Raji (cell line): ENCODE data around the gene FUT7.

Experiments used
- POLR2A ChIP-seq: IDR thresholded peaks from 2 replicates; pipeline ENCODE4 v1.6.1; 2011; ENCODE audit warnings: low read depth, low read length, control low read depth; ENCODE audit not compliant: insufficient read depth

The FUT7 gene

DNA sequence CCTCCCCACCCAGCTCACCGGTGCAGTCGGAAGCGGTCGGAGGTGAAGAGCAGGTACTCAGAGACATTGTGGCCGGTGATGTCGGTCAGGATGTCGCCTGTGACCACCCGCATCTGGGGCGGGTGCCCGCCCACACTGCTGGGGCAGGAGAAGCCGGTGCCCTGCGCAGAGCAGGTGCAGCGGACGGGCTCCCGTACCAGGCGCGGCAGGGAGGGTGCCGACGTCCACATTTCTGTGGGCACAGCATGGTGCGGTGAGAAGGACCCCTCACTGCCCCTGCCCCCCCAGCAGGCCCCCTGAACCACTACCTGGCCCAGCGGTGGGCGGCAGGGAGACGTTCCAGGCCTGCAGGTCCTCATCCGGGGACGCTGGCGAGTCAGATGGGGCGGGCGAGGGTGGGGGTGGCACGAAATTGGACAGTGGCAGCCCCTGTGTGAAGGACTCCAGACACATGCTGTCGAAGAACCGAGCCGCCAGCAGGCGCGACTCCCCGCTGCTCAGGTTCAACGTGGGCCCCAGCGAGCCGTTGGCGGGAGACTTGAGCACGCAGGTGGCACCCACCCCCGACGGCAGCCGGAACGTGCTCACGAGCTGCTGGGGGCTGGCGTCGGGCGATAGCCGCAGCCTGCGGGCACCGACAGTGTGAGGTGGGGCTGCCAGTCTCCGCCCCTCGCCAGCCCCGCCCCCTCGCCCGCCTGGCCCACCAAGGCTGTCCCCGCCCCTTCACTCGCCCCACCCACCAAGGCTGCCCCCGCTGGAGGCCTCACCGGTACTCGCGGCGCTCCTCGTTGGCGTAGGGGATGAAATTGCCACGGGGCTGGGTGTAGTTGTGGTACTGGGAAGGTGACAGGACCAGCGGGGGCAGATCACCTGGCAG lies 19.0 kb downstream of the FUT7 start:
- TF ChIP-seq POLR2A: no peak

DNA sequence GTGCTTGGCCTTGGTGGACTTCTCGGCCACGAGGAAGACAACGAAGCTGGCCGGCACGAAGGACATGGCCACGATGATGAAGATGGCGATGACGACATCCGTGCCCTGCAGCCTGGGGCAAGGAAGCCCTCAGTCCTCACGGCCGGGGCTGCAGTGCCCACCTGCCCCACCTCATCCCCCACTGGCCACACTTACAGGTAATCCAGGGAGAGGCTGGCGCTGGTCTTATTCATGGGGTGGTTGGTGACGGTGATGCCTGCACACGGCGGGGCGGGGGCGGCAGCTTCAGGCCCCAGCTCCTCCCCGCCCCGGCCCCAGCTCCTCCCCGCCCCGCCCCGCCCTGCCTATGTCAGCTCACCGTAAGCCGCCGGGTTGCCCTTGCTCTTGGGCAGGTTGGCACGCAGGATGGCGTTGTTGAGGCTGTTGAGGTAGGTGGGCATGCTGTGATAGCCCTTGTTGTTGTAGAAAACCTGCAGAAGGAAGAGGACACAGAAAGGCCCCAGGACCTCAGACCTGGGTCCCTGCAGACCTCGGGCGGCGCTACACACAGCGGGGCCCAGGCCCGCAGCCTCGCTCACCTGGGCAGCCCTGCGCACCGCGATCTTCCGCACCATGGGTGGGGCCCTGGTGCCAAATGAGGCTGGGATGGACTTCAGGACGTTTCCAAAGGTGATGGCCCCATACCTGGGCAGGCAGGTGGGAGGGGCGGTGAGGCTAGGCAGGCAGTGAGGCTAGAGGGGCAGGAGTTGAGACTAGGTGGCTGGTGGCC lies 19.8 kb downstream of the FUT7 start:
- no peak for TF ChIP-seq POLR2A

DNA sequence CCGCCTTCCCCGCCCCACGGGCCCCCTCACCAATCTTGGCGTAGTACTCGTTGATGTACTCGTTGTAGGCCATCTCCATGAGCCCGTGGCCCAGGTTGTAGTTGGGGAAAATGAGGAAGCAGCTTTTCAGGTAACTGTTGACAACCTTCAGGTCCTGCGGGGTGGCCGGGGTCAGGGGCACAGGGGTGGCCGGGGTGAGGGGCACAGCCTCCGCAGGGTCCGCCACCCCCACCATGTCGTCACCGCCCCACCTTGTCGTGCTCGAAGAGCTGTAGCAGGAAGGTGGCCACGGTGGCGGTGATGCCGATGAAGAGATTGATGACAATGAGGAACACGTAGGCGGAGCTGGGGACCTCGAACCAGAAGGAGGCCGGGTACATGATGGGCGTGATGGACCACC lies 20.7 kb downstream of the FUT7 start:
- TF ChIP-seq POLR2A: no peak

DNA sequence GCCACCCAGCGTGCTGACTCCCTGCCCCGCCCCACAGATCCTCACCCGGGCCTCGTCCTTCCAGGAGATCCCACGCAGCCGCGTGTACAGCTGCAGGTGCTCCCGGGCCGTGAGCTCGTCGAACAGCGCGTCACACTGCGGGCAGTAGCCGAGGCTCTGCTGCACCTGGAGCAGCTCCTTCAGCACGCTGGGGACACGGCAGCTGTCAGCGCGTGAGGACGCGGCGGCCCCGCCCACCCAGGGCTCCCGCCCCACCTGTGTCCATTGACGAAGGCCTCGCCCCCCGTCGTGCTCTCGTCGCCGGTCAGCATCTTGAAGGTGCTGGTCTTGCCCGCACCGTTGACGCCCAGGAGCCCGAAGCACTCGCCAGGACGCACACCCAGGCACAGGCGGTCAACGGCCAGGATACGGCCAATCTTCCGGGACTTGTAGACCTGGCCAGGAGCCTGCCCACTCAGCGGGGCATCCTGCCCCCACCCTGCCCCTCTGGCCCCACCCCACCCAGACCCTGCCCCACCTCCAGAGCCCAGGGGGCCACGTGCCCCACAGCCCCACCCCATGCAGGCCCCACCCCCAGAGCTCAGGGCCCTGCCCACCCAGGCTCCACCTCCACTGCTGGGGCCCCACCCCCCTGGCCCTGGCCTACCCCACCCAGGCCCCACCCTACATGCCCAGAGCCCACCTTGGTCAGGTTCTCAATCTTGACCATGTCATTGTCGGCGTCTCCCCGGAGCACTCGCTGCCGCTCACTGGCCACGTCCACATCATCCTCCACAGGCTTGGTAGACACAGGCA lies 21.8 kb downstream of the FUT7 start:
- no peak for TF ChIP-seq POLR2A

DNA sequence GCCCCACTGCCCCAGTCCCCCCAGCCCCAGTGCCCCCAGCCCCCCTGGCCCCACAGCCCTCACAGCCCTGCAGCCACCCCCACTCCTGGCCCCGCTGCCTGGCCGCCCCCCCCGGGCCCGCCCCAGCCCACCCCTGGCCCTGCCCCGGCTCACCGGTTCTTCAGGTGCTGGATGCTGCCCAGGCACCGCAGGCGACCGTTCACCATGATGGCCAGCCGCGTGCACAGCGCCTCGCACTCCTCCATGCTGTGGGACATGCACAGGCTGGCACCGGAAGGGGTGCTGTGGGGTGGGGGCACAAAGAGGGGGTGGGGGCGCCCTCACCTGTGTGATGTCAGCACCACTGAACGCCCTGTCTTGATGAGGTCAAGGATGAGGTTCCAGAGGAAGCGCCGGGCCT lies 22.7 kb downstream of the FUT7 start:
- TF ChIP-seq POLR2A: no peak

DNA sequence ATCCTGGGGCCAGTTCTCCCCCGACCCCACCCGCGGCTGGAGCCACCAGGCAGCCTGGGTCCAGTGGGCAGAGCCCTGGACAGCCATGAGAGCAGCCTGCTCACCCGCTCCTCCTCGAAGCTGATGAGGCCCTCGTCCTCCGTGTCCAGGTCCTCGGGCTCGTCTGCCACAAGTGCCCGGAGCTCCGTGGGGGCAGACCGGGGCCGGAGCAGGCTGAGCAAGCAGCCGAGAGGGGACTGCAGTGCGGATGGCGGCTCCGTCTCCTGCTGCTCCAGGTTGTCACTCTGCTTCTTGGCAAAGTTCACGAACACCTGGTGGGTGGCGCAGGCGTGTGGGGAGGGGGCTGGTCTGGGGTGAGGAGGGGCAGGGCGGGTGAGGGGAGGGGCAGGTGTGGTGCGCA lies 23.6 kb downstream of the FUT7 start:
- no peak for TF ChIP-seq POLR2A

DNA sequence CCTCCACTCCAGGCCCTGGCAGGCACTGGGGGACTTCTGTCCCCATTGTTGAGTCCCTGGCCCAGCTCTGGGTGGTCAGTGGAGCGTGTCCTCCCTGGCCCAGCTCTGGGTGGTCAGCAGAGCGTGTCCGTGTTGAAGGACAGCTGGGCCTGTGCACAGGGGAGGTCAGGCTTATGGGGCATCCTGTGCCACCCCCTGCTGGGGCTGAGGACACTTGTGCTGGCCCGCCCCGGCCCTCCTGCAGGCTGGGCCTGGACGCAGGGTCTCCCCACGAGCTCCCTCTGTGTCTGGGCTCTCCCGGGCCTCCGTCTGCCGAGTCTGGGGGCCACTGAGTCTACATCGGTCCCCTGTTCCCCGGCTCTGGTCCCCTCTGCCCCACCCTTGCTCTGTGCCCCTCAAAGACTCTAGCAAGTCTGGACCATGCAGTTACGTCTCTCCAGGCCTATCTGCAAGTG lies 24.0 kb downstream of the FUT7 start:
- no peak for TF ChIP-seq POLR2A

DNA sequence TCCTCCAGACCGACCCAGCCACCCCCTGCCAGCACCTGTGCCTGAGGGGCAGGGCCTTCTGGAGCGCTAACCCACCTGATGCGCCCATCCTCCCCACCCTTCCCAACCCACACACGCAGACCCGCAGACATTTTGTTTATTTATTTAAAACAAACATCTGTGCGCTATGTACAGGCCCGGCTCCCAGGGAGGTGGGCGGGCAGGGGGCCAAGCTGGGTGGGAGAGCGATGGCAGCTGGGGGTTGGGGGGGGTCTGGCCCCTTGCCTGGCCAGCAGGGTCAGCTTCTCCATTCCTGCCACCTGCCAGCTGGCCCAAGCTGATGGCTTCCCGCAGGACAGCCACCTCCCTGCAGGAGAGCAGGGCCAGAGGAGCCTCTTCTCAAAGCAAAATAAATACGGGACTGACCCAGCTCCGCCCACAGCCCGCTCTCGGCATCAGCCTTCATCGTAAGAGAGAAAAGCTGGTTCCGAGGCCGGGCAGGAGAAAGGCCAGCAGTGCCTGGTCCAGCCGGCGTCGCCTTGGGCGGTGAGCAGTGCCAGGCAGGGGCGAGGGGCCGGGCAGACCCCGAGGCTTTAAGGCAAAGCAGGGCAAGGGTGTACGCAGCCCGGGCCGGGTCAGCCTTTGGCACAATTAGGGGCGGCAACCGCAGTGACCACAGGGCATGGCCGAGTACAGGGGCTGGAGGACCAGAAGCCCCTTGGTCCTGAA lies 24.6 kb downstream of the FUT7 start:
- TF ChIP-seq POLR2A: no peak

DNA sequence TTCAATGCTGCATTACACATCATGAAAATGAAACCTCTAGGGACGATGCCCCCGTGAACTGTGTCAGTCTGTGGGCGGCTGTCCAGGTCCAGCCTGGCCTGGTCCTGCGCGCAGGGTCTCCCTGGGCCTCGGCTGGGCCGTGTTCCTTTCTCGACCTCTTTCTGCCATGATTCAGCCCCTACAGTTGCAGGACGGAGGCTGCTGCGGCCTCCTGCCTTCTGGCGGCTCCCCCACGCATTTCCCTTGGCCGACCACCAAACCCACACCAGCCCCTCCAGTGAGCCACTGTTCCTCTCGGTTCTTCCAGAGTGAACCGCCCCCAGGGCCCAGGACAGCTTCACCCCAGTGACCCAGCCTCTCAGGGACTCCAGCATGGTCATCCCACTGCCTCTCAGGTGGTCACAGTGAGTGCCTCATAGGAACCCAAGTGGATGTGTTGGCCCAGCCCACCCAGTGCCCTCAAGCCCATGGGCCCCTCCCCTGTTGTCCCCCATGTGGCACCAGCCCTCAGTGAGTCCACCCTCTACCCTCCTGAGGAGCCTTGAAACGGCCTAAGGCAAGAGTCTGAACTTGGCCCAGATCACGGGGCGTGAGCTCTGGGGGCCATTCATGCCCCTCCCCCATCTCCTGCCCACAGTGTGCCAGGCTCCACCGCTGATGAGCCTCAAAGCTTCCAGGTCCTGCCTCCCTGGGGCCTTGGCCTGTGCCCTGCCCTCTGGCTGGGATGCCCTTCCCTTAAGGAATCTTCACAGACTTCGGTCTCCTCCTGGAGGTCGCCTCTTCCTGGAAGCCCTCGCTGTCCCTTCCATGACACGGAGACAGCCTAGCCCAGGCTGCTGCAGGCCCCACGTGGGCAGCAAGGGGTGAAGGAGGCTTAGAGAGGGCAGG lies 25.5 kb downstream of the FUT7 start:
- no peak for TF ChIP-seq POLR2A

DNA sequence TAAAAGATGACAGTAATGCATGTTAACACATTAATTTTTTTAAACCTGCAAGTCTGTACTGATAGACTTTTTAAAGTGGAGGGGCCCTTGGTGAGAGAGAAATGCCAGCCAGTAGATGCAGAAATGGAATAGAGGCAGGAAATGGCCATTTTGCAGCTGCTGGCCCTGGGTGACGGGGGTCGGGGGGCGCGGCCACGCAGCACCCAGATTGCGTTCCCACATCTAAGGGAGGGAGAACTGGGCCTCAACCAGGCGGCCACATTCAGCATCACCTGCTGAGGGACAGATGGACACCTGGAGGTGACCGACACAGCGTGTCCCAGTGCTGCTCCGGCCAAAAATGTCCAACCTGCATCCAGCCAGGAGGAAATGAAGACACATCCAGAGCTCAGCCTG lies 29.2 kb downstream of the FUT7 start:
- no peak for TF ChIP-seq POLR2A

DNA sequence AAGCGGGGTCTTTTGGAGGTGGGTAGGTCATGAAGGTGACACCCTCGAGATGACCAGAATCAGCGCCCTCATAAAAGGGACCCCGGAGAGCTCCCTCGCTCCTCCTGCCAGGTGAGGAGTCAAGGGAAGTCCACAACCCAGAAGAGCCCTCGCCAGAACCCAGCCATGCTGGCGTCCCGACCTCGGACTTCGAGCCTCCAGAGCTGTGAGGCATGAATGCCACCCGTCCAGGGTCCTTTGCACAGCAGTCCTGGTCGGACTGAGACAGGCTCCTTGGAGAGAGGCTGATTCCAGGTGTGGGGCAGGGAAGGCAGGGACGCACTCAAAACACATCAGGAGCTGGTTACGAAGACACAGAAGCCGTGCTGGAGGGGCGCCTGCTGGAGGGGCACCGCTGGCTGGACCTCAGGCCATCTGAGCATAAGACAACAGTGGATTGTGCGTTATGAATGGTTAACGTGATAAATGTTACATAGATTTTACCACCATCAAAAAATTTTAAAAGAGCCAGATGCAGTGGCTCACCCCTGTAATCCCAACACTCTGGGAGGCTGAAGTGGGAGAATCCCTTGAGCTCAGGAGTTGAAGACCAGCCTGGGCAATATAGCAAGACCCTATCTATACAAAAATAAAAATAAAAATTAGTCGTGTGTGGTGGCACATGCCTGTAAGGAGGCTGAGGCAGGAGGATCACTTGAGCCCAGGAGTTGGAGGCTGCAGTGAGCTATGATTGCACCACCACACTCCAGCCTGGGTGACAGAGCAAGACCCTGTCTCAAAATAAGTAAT lies 29.8 kb downstream of the FUT7 start:
- TF ChIP-seq POLR2A: no peak

DNA sequence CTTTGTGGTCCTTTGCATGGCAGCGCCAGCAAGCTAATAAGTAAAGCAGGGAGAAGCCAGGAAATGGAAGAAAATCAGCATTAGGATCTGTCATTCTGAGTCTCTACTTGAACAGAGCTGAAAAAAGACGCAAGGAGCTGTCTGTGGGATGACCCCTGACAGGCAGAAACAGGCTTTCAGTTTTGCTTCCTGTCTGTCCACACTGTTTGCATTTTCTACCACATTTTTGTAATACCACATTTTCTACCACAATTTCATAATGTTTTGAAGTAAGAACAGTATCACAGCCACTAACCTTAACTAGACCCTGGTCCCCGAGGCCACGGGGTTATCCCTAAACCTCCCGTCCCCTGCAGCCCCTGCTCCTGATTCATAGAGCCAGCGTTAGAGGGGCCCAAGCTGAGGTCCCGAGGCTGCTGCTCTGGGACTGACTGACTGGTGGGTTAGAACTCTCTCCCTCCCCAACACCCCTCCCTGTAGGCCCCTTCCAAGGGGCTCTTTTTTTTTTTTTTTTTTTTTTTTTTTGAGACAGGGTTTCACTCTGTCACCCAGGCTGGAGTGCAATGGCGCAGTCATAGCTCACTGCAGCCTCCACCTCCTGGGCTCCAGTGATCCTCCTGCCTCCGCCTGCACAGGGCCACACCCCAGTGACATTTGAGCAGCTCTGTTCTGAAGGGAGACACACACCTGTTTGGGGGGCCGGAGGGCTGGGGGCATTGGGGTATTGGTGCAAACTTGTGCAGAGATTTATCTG lies 31.5 kb downstream of the FUT7 start:
- 0 out of 2 replicates have a peak, but pooled peaks have one; percentile 14 for TF ChIP-seq POLR2A

DNA sequence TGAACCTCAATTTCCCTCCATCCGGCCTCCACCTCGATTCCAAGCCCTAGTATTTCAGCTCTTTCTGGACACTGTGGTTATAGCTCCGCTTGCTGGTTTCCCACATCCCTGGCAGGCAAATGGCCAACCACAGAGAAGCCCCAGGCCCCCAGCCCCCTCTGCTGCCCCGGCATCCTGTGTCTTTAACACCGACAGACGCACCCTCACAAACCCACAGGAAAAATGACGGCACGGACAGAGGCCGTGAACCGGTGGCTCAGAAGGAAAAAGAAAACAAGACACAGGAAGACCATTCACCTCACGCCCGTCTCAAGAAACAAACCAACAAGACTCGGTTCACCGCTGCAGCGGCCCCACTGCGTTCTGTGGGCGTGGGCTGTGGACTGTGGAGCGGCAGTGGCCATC lies 34.1 kb downstream of the FUT7 start:
- no peak for TF ChIP-seq POLR2A

DNA sequence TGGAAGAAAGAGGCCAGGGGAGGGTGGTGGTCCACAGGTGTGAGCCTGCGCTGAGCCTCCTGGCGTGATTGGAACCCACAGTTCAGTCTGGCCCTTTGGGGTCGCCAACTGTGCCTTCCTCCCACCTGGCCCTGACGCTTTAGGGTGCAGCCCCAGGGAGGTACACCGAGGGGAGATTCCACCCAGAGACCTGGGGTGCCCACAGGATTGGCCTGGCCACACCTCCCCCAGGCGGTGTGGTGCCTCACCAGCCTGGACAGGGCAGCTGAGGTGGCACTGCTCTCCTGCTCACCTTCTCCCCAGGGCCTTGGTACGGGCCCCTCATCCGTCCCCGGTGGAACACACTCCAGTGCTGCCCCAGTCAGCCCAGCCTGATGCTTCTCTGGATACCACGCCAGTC lies 34.5 kb downstream of the FUT7 start:
- TF ChIP-seq POLR2A: 0 out of 2 replicates have a peak, but pooled peaks have one; percentile 29
